ENCODE results near the gene SYNPO2L.

SYNPO2L gene

DNA sequence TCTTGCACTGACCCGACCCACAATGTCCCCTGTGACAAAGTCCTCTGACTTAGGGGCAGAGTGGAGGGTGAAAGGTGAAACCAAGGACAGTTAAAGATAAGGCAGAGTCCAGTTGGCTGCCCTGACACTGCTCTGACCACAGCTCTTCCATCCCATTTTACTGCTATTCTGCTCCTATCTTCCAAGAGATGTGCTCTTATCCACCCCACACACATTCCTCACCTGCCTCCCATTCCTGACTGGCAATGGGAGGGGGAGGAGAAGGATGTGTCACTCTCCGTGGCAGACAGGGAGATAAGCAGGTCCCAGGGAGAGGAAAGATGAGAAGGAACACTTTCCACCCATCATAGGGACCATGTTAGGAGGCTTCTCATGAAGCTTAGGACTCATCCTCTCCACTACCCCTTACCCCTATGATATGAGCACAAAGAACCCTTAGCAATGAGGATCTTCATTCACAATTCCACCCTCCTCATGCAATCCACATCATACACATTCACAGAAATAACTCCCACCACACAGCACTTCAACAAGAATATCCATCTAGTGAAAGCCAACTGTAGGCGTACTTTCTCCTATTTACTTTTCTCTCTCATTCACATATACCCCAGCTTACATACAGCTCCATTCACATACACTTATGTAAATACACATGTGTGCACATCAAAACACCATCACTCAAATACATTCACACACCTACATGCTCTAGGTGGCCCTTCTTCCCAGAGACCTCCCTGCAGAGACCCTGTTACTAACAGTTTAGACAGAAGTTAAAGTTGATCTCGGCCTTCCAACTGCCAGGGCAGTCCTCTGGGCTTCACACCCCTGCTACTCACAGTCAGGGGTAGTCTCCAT is 6.6 kb downstream of the SYNPO2L start:
- no peak for DNase-seq (ENCODE audit: low read depth in 1 of 2, low spot score in 1 of 2)

DNA sequence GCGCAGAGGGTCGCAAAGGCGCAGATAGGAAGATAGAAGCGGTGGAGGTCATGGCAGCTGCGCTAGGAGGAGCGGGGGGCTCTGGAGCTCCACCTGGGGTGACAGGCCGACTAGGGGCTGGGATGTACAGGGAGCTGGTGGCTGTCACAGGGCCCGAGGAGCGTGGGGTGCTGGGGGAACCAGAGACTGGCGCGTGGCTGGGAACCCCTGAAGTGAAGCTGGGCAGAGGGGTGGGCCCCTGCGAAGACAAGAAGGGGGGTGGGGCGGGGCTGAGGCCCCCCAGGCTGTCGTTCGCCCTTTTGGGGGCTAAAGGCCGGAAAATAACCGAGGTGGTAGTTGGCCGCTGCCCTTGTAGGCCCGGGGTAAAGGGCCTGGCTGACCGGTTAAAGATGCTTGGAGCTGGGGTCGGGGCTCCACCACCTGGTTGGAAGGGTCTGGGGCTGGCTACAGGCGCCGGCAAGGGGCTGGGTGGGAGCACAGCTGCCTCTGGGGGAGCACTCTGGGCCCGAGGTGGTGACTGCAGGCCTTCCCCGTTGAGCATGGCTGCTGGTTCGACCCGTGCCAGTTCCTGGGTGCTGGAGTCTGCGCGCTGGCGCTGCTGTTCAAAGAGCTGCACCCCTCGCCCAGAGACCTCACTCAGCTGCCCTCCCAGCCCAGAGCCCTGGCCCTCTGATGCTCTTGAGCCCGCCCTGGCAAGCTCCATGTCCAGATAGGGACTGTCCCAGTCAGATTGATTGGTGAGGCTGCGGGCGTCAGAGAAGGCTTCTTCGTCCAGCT is 7.8 kb downstream of the SYNPO2L start:
- DNase-seq (ENCODE audit: low read depth in 1 of 2, low spot score in 1 of 2): no peak

DNA sequence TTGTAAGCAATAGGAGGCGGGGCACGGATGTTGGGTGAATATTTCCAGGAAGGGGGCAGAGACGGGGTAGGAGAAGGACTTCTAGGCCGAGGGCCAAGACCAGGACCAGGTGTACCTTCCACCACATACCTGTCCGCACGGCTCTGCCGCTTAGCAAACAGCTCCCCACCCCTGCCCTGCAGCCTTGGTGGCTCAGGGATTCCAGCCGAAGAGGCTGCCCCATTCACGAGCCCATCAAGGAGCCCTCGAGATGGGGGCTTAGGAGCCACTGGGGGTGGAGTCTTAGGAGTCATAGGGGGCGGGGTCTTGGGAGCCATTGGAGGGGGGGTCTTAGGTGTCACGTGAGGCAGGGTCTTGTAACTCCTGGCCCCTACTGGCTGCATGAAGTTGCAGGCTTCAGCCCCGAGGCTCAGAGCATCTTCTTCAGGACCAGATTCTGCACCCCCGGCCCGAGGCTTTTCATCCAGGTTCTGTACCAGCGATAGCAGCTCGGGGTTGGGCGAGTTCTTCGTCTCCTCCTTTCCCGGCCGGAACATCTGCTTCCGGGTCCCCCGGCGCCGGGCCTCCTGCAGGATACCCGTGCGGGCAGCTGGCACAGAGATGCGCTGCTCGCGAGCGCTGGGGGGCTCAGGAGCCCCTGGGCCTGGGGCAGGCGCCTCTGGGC is 8.5 kb downstream of the SYNPO2L start:
- no peak for DNase-seq (ENCODE audit: low read depth in 1 of 2, low spot score in 1 of 2)

DNA sequence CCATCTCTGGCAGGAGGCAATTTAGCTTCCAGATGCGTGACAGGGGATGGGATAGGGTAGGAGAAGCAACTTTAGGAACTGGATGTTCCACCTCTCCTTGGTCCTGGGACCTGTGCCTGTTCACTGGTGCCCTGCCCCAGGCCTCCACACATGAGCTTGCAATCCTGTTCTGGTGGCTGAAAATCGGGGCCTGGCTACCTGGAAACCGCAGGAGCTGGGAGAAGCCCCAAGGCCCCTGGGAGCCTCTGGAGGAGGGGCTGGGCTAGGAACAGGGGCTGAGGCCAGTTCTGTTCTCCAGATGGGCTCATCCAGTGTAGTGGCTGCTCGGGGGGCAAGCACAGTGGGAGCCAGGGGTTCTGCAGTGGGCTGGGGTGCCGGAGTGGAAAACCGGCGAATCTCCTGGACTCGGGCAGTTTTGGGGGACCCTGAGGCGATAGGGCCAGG is 9.2 kb downstream of the SYNPO2L start:
- no peak for DNase-seq (ENCODE audit: low read depth in 1 of 2, low spot score in 1 of 2)

DNA sequence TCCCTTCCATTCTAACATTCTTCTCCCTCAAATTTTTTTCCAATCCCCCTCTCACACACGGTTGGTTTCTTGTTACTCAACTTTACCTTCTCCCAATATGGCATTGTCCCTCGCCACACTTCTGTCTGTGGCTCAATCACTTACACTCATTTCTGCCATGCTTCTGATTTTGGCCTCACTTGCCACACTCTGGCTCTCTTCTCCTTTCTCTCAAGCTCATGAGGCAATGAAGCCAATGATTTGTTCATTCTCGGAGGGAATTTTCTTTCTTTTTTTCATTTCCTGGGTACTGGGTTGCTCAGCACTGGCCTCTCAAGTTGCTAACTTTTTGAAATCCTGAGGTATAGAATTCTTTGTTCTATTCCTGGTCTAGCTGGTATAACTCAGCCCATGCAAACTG is 10.6 kb downstream of the SYNPO2L start:
- DNase-seq (ENCODE audit: low read depth in 1 of 2, low spot score in 1 of 2): no peak

DNA sequence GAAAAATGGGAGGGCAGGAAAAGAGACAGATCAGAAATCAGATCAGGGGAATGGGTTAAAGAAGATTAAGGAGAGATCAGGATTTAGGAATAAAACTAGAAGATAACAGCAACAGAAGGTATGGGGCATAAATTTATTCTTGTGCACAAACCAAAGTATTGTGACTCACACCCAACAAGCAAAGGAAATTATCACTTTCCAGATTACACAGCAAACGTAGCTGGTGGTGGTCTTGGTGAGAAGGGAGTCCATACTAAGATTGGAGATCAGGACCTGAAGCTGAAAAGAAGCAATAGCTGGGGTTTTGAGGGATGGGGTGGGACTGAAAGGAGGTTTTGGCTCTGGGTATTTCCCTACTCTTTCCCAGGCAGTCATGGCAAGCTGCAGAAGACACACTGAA is 11.1 kb downstream of the SYNPO2L start:
- DNase-seq (ENCODE audit: low read depth in 1 of 2, low spot score in 1 of 2): no peak

DNA sequence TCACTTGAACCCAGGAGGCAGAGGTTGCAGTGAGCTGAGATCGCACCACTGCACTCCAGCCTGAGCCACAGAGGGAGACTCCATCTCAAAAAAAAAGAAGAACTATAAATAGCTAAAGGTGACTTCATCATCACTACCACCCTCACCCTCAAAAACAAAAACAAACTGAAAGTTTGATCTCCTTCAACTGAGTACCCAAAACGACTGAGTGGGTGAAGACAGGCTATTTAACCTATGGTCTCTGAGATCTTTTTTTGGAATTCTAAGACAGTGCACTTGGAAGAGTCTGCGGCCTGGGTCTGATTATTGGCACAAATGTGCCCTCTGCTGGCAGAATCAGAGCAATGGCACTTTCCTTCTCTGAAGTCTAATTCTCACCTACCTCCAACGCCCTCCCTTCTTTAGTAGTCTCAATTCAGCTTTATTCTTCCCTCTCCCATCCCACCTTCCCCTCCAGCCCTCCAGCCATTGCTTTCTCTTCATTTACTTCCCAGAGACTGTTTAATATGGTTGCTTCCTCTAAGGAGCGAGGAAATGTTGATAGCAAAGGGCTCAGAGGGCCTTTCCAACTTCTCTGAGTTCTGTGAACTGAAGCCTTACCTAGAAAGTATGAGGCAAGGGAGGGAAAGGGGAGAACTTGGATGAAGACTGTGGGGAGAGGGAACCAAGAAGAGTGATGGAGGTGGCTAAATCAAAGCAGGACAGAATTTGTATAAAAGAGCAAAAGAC is 11.7 kb downstream of the SYNPO2L start:
- DNase-seq (ENCODE audit: low read depth in 1 of 2, low spot score in 1 of 2): peak in 1 of 2 donors; percentile 22

DNA sequence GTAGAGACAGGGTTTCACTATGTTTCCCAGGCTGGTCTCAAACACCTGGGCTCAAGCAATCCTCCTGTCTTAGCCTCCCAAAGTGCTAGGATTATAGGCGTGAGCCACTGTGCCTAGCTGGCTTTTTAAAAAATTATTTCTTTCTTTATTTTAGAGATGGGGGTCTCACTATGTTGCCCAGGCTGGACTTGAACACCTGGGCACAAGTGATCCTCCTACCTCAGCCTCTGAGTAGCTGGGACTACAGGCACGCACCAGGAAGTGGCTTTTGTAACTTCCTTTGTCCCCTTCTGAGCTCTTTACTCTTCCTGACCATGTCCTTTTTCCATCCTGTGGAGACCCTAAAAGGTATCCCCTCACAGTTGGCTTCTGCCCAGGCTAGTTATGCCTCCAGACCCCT is 12.5 kb downstream of the SYNPO2L start:
- DNase-seq (ENCODE audit: low read depth in 1 of 2, low spot score in 1 of 2): no peak

DNA sequence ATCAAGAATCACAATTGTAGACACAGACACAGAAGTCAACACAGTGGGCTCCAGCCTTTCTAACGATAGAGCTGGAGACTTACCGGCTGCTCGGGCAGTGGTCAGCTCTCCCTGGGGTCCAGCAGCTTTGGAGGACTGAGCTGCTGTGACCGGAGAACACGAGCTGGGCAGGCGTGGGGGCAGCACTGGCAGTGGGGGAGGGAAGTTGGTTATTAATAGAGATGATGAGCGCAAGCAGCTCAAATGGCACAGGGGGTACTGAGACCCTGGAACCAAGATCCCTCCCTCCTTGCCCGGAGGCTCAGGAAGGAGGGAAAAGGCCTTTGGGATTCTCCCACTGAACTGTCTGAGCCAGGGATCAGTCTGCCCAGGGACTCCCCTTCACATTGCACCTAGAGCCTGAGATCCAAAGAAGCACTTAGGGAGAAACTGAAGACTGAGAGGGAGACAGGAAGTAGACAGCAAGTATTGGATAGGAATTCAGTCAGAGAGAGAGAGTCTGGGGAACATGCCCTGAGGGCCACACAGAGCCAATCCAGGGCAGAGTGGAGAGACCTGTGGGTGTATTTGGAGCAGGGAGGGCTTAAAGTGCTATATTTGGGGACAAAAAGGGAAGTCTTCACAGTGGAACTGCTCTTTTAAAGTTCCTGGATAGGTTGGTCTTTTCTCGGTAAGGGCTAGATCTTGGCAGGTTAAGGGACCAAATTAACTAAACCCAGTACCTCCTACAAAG is 14.3 kb downstream of the SYNPO2L start, which contains the start of gene MYOZ1:
TSS of gene MYOZ1 (minus strand) at position 147 of the 733 bp plus-strand sequence. CDS start 1,457 bp downstream, outside the sequence.
- no peak for DNase-seq (ENCODE audit: low read depth in 1 of 2, low spot score in 1 of 2)

DNA sequence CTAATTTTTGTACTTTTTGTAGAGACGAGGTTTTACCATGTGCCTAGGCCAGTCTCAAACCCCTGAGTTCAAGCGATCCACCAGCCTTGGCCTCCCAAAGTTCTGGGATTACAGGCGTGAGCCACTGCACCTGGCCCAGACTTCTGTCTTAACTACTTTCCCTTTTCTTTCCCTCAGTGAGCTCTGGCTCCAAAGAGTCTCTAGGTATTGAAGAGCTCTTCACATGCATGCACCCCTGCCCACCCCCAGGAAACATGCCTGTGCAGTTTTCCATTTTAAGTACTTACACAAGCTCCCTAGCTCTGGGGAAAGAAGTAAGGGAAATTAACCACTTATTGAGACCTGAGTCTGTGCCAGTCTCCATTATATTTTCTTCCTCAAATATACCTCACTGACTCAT is 16.5 kb downstream of the SYNPO2L start:
- no peak for DNase-seq (ENCODE audit: low read depth in 1 of 2, low spot score in 1 of 2)

DNA sequence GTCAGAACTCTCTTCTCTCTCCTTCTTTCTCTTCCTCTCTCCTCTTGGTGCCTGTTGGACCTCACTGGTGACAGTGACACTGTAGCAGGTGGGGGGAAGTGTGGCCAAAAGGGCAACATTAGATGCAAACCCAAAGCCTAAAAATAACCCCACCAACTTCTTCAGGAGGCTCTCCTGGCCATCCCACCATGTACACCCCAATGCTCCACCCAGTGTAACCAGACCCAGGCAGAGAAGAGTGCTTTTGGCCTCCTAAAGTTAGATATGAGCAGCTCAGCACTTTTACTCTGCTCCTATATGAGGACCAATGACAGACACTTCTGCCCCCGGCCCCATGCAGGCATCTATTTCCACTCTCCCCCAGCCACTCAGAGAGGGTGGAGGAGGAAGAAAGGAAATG is 20.0 kb downstream of the SYNPO2L start:
- no peak for DNase-seq (ENCODE audit: low read depth in 1 of 2, low spot score in 1 of 2)

DNA sequence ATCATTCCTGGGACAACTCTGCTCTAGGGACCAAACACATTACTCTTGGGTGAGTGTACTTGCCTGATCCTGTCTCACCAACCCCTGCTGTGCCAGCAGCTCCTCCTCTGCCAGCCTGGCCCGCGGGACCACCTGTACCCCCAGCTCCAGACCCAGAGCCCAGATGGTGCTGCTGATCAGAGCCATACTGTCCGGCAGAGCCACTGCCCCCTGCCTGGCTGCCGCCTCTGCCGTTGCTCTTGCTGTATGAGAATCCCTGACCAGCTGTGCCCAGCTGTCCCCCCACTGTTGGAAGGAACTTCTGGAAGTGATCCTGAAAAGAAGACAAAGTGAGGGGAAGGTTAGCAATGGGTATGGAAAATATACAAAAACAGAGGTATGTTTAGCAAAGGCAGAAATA is 21.4 kb downstream of the SYNPO2L start:
- DNase-seq (ENCODE audit: low read depth in 1 of 2, low spot score in 1 of 2): no peak

DNA sequence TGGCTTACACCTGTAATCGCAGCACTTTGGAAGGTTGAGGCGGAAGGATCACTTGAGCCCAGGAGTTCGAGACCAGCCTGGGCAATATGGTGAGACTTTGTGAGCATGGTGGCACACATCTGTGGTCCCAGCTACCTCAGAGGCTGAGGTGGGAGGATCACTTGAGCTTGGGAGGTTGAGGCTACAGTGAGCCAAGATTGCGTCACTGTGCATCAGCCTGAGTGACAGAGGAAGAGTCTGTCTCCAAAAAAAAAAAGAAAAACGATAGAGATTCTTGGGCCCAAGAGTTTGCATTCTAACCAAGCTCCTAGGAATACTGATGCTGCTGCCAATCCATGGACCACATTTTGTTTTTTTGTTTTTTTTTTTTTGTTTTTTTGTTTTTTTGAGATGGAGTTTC is 26.7 kb downstream of the SYNPO2L start:
- no peak for DNase-seq (ENCODE audit: low read depth in 1 of 2, low spot score in 1 of 2)

DNA sequence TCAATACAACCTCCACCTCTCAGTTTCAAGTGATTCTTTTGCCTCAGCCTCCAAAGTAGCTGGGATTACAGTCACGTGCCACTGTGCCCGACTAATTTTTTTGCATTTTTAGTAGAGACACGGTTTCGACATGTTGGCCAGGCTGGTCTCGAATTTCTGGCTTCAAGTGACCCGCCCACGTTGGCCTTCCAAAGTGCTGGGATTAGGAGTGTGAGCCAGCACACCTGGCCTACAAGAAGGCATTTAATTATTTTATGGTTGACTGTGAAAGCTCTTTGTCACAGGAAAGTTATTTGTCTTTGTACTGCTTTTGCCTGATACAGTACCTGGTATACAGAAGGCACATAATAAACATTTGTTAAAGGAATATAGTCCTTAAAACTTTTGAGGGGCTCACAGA is 27.4 kb downstream of the SYNPO2L start:
- no peak for DNase-seq (ENCODE audit: low read depth in 1 of 2, low spot score in 1 of 2)

DNA sequence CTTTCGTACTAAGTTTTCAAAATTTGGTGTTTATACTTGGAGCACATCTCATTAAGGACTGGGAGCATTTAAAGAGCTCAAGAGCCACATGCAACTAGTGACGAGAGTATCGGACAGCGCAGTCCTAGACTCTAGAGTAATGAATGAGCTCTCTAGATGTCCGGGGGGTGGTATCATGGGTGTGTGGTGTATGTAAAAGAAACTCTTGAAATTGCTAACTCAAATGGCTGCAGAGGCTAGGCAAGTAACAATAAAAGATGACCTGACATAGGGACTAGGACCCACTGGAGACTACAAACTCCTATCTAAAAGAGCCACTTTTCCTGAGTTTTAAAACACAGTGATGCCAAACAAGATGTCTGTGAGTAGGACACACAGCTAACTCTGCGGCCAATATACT is 28.5 kb downstream of the SYNPO2L start:
- no peak for DNase-seq (ENCODE audit: low read depth in 1 of 2, low spot score in 1 of 2)

DNA sequence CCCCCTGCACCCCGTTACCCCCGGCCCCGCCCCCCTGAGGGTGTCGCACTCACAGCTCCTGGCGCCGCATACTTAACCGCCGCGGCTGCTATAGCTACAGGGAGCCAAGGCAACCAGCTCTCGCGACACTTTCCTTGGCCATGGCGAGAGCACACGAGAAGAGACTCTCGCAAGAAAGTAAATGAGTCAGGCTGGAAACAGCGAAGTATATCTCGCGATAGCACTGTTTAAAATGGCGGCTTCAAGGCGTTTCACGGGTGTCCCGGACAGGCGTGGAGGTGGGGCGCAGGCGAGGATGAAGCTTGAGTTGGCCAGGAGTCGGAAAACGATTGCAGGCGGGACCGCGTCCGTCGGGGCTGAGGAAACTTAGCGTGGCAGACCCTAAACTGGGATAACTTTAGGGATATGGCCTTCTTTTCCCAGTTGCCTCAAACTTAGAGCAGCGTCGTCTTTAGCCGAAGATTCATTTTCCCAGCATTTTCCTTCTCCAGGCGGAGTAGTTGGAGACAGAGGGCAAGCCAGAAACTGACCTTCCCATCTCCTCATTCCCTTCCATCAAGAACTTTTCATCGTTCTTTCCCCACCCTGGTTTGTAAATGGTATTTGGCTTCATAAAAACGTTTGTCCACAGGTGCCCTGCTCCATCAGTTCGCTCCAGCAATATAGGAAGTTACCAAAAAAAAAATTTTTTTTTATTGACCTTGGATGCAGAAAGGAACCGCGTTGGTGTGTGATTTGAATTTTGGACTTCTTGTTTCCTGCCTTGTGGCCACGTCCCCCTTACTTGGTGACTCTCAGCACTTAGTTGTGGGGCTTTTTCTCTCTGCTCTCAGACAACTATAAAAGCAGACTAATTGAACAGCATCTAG is 29.7 kb downstream of the SYNPO2L start:
- peak; percentile 78 to 84 for DNase-seq (ENCODE audit: low read depth in 1 of 2, low spot score in 1 of 2)

DNA sequence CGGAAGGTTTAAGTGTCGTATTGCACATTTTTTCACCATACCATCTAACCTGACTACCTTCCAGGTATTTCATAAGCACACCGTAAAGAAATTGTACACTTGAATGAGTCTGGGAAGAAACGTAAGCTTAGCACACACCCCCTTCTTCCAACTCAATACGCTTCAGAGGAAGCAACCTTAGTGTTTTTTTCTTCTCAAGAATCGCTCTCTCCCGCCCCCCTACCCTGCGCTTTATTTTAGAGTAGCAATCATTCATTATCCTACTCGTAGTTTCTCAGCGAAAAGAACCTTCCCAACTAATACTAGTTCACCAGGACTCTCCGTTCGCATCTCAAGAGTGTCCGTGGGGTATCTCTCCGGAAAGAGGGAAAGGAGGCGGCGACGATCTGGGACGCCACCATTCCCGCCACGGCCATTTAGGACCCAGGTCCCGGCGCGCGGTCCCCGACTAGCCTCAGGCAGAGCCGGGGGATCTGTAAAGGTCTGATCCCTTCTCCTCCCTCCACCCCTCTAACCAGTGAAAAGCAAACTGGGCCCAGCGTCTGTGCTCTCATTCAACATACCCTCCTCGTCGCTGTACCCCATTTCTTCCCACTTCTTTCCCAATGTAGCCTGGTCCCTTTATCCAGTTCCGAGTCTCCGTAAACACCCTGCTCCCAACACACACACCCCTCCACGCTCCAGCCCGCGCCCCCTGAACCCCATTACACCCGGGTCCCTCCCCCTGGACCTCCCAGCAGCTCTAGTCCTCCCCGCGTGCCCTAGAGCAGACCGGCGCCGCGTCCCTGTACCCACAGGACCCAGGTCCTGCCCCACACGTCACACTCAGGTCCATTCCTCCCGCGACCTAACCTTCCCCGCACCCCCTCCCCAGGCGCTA is 30.6 kb downstream of the SYNPO2L start:
- no peak for DNase-seq (ENCODE audit: low read depth in 1 of 2, low spot score in 1 of 2)

DNA sequence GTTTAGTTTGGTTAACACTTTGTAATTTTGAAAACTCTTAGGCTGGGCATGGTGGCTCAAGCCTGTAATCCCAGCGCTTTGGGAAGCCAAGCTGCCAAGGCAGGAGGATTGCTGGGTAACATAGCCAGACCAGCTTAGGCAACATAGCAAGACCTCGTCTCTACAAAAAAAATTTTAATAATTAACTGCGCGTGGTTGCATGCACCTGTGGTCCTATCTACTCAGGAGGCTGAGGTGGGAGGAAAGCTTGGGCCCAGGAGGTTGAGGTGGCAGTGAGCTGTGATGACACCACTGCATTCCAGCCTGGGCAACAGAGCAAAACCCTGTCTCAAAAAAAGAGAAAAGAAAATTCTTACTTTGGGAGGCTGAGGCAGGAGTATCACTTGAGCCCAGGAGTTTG is 32.8 kb downstream of the SYNPO2L start:
- no peak for DNase-seq (ENCODE audit: low read depth in 1 of 2, low spot score in 1 of 2)
